Neuronal stem cell (in vitro differentiated cells): ENCODE data around the gene C1orf74.

ENCODE experiments used
- DNase-seq: peaks from one replicate; pipeline ENCODE4 v3.0.0-alpha.2; 2013; ENCODE audit warnings: low spot score
- H2AFZ ChIP-seq: one replicate; pipeline ENCODE4 v1.6.1; 2013; ENCODE audit warnings: mild to moderate bottlenecking, low read length, inconsistent platforms
- H2AK5ac ChIP-seq: 2 replicates; pipeline ENCODE4 v1.6.1; 2013; ENCODE audit warnings: low read depth, mild to moderate bottlenecking, inconsistent platforms, low read length, moderate library complexity, mixed read lengths
- H2BK120ac ChIP-seq: 2 replicates; pipeline ENCODE4 v1.6.1; 2013; ENCODE audit warnings: low read depth, mild to moderate bottlenecking, inconsistent platforms, low read length, moderate library complexity, mixed read lengths
- H2BK12ac ChIP-seq: one replicate; pipeline ENCODE4 v1.6.1; 2013; ENCODE audit warnings: low read length, inconsistent platforms
- H2BK15ac ChIP-seq: 2 replicates; pipeline ENCODE4 v1.6.1; 2013; ENCODE audit warnings: mild to moderate bottlenecking, low read length, inconsistent platforms, mixed read lengths
- H2BK5ac ChIP-seq: one replicate; pipeline ENCODE4 v1.6.1; 2013; ENCODE audit warnings: inconsistent platforms, mild to moderate bottlenecking, low read length, moderate library complexity
- H3K14ac ChIP-seq: one replicate; pipeline ENCODE4 v1.6.1; 2013; ENCODE audit warnings: low read length, inconsistent platforms
- H3K18ac ChIP-seq: 2 replicates; pipeline ENCODE4 v1.6.1; 2013; ENCODE audit warnings: low read length, inconsistent platforms
- H3K23ac ChIP-seq: 2 replicates; pipeline ENCODE4 v1.6.1; 2013; ENCODE audit warnings: low read depth, mild to moderate bottlenecking, mixed read lengths, low read length, inconsistent platforms; ENCODE audit not compliant: poor library complexity
- H3K27ac ChIP-seq: replicated peaks from 3 replicates; pipeline ENCODE4 v1.5.1; 2013; ENCODE audit warnings: low read length, inconsistent platforms
- H3K27me3 ChIP-seq, 3 experiments: 2 replicates each; pipeline ENCODE4 v1.6.1; 2013; ENCODE audit warnings: low read length in 3 of 3, mild to moderate bottlenecking in 2 of 3, inconsistent platforms in 1 of 3, low read depth in 1 of 3, mixed read lengths in 1 of 3, moderate library complexity in 1 of 3; ENCODE audit not compliant: control insufficient read depth in 3 of 3, insufficient read depth in 3 of 3
- H3K36me3 ChIP-seq, 2 donors: replicated peaks in 1 of 2; 2 replicates each; pipeline ENCODE4 v1.6.1; 2013; ENCODE audit warnings: low read length in 2 of 2; ENCODE audit not compliant: control insufficient read depth in 2 of 2, insufficient read depth in 2 of 2
- H3K4ac ChIP-seq: 2 replicates; pipeline ENCODE4 v1.6.1; 2013; ENCODE audit warnings: inconsistent platforms, mild to moderate bottlenecking, low read length, moderate library complexity
- H3K4me1 ChIP-seq, 2 donors: 1 replicate in 1 of 2; 2 replicates in 1 of 2; pipeline ENCODE4 v1.6.1; 2013; ENCODE audit warnings: low read length in 2 of 2, low read depth in 1 of 2; ENCODE audit not compliant: control insufficient read depth in 2 of 2, insufficient read depth in 1 of 2
- H3K4me2 ChIP-seq: one replicate; pipeline ENCODE4 v1.6.1; 2013; ENCODE audit warnings: mild to moderate bottlenecking, low read length, inconsistent platforms; ENCODE audit not compliant: insufficient read depth, poor library complexity, severe bottlenecking
- H3K4me3 ChIP-seq, 2 donors: 2 replicates each; pipeline ENCODE4 v1.5.1; 2013; ENCODE audit warnings: low read length in 2 of 2, mild to moderate bottlenecking in 2 of 2, inconsistent platforms in 1 of 2, moderate library complexity in 1 of 2
- H3K79me1 ChIP-seq: one replicate; pipeline ENCODE4 v1.6.1; 2013; ENCODE audit warnings: low read depth, mild to moderate bottlenecking, inconsistent platforms, low read length, moderate library complexity
- H3K9ac ChIP-seq: one replicate; pipeline ENCODE4 v1.6.1; 2013; ENCODE audit warnings: mild to moderate bottlenecking, low read depth, low read length, inconsistent platforms; ENCODE audit not compliant: poor library complexity
- H3K9me3 ChIP-seq, 2 donors: replicated peaks in 1 of 2; 2 replicates each; pipeline versions ENCODE3 to v1.6.1; 2013; ENCODE audit warnings: low read length in 2 of 2, mild to moderate bottlenecking in 2 of 2, inconsistent platforms in 1 of 2, low read depth in 1 of 2, mixed read lengths in 1 of 2, moderate library complexity in 1 of 2; ENCODE audit not compliant: control insufficient read depth in 2 of 2, insufficient read depth in 1 of 2
- H4K8ac ChIP-seq: one replicate; pipeline ENCODE4 v1.6.1; 2013; ENCODE audit warnings: low read depth, mild to moderate bottlenecking, inconsistent platforms, low read length, moderate library complexity
- H4K91ac ChIP-seq: one replicate; pipeline ENCODE4 v1.6.1; 2013; ENCODE audit warnings: low read length, low read depth, mild to moderate bottlenecking, inconsistent platforms; ENCODE audit not compliant: poor library complexity
- WGBS, 2 donors: extraction: QIAGEN DNeasy Blood & Tissue Kit; methylation state at CpG; one replicate each; pipeline ENCODE4 v1.1.7; 2013; ENCODE audit warnings: missing lambda C conversion rate in 2 of 2, mixed read lengths in 1 of 2; ENCODE audit not compliant: insufficient read length in 2 of 2, insufficient replicate concordance in 1 of 2; ENCODE audit errors: extremely low coverage in 2 of 2; 5-methylcytosine and 5-hydroxymethylcytosine counted together

C1orf74 gene

GRCh38 chr1:209827384-209828262, 43.3 kb upstream of the C1orf74 start, which contains the start of gene UTP25:
Gene UTP25, plus strand, starts transcription at chr1:209827972. Its CDS starts 92 bp downstream, at chr1:209828064.
- no peak within 1 kb of the TSS for H3K27ac ChIP-seq
- WGBS, 2 donors, result no CpG with 5 or more reads among the region's 51 CpGs
- H2AFZ ChIP-seq, result peak within 1 kb of the TSS; percentile 90

GRCh38 chr1:209825591-209826434, 41.5 kb upstream of the C1orf74 start:
- Histone ChIP-seq H3K4me3 (no peak overlapping the region), H3K79me1 (no peaks in the 10 kb centered on the region), H3K4me1 (peaks cover 0 to 6% of the 10 kb centered on the region in 2 donors), H3K36me3 (peaks cover 0 to 12% of the 10 kb centered on the region in 2 donors), H4K8ac (no peak overlapping the region), H3K14ac (no peak overlapping the region), H2BK120ac (no peak overlapping the region), H4K91ac (no peak overlapping the region), H3K18ac (no peak overlapping the region), H3K23ac (no peak overlapping the region), H3K9me3 (no peaks in the 10 kb centered on the region), H3K9ac (no peak overlapping the region), H3K27me3 (no peaks in the 10 kb centered on the region), H2BK15ac (no peak overlapping the region), H3K27ac (no peak overlapping the region), H3K4ac (no peak overlapping the region), H2AFZ (peak overlapping the region; percentile 15), H2BK5ac (no peak overlapping the region), H2AK5ac (no peak overlapping the region), H2BK12ac (no peak overlapping the region), H3K4me2 (no peak overlapping the region)
- no CpG with 5 or more reads among the region's 11 CpGs for WGBS, 2 donors
- no peak for DNase-seq

More at GRCh38 chr1:209827384-209828262, 43.3 kb upstream of the C1orf74 start, which contains the start of gene UTP25:
- H3K9me3 ChIP-seq, result no peaks in the 10 kb centered on the region
- H3K27me3 ChIP-seq, result no peaks in the 10 kb centered on the region
- no peak within 1 kb of the TSS for H2BK15ac ChIP-seq
- no peak within 1 kb of the TSS for H2BK12ac ChIP-seq
- peaks cover 0 to 5% of the 10 kb centered on the region in 2 donors for H3K4me1 ChIP-seq
- H3K18ac ChIP-seq, result no peak within 1 kb of the TSS
- H4K8ac ChIP-seq, result no peak within 1 kb of the TSS
- peak within 1 kb of the TSS; percentile 88 for H3K4me2 ChIP-seq
- no peak within 1 kb of the TSS for H3K4ac ChIP-seq
- peaks cover 2 to 30% of the 10 kb centered on the region in 2 donors for H3K36me3 ChIP-seq
- H3K4me3 ChIP-seq, result peak within 1 kb of the TSS; percentile 76 to 88
- no peak within 1 kb of the TSS for H3K9ac ChIP-seq
- H2BK5ac ChIP-seq, result no peak within 1 kb of the TSS
- no peak within 1 kb of the TSS for H3K14ac ChIP-seq
- no peak within 1 kb of the TSS for H4K91ac ChIP-seq
- no peaks in the 10 kb centered on the region for H3K79me1 ChIP-seq
- no peak within 1 kb of the TSS for H2BK120ac ChIP-seq
- DNase-seq, result peak; percentile 87
- no peak within 1 kb of the TSS for H3K23ac ChIP-seq
- H2AK5ac ChIP-seq, result no peak within 1 kb of the TSS

- peak; percentile 39 for DNase-seq
- Histone ChIP-seq H3K27ac (no peak overlapping the region), H4K91ac (no peak overlapping the region), H3K4me2 (no peak overlapping the region), H4K8ac (no peak overlapping the region), H2BK120ac (no peak overlapping the region), H3K14ac (no peak overlapping the region), H3K79me1 (no peaks in the 10 kb centered on the region), H3K4me1 (peaks cover 0 to 6% of the 10 kb centered on the region in 2 donors), H3K9me3 (no peaks in the 10 kb centered on the region), H3K27me3 (peaks cover 0 to 8% (median 0%) of the 10 kb centered on the region in 3 experiments), H3K4ac (no peak overlapping the region), H2BK5ac (no peak overlapping the region), H2BK15ac (no peak overlapping the region), H2AFZ (peak overlapping the region; percentile 76), H3K36me3 (no peaks in the 10 kb centered on the region), H3K23ac (no peak overlapping the region), H3K9ac (no peak overlapping the region), H3K18ac (no peak overlapping the region), H2BK12ac (no peak overlapping the region), H3K4me3 (no peak overlapping the region), H2AK5ac (no peak overlapping the region)
- WGBS, 2 donors, result no CpG with 5 or more reads among the region's 12 CpGs
Measured at GRCh38 chr1:209823143-209824041, 39.0 kb upstream of the C1orf74 start.
